ENCODE results near the gene RAP1GAP2. TPM values are rescaled to one million over a fixed set of nuclear protein-coding genes. Genes with fewer than 3 reads are reported as not detected.

Gene RAP1GAP2
- total RNA-seq, 1 experiment from 2014 or later: 72.8 TPM

GRCh38 chr17:2947588-2947950 is 151.3 kb downstream of the RAP1GAP2 start (continued):
- TF ChIP-seq ZBTB21 (CRISPR knock-in tag; IDR thresholded peaks at IDR 0.05; ENCODE audit: borderline replicate concordance): no peak
- TF ChIP-seq OVOL2 (CRISPR knock-in tag; IDR thresholded peaks at IDR 0.05; ENCODE audit: borderline replicate concordance): no peak
- TF ChIP-seq ARID4B (CRISPR knock-in tag; IDR thresholded peaks at IDR 0.05; ENCODE audit: borderline replicate concordance): no peak
- TF ChIP-seq, protein P1, sequence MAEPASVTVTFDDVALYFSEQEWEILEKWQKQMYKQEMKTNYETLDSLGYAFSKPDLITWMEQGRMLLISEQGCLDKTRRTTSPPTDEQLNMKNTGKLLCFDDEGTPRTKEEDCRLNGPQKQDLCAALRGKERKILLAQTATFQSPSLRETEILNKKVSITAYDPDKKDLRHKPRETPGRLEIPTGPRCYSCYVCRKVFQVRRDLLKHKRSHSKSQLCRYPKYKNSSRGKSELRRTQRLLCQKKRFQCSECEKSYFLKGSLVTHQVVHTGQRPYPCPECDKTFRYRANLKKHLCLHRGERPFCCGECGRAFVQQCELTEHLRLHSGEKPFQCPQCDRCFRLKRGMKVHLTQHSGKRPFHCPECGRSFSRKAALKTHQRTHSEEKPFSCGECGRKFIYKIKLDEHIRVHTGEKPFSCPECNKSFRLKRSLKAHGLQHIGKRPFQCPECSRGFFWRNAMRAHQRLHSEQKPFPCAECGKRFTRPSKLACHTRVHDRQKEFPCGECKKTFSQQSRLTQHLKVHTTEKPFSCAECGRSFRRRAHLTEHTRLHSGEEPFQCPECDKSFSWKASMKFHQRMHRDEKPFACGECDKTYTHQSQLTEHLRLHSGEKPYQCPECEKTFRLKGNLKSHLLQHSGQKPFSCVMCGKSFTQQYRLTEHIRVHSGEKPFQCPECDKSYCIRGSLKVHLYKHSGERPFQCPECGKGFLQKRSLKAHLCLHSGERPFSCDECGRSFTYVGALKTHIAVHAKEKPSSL (CRISPR knock-in tag; conservative IDR thresholded peaks at IDR 0.05): no peak
- TF ChIP-seq CREM (CRISPR knock-in tag; IDR thresholded peaks at IDR 0.05): no peak
- TF ChIP-seq, protein P2, sequence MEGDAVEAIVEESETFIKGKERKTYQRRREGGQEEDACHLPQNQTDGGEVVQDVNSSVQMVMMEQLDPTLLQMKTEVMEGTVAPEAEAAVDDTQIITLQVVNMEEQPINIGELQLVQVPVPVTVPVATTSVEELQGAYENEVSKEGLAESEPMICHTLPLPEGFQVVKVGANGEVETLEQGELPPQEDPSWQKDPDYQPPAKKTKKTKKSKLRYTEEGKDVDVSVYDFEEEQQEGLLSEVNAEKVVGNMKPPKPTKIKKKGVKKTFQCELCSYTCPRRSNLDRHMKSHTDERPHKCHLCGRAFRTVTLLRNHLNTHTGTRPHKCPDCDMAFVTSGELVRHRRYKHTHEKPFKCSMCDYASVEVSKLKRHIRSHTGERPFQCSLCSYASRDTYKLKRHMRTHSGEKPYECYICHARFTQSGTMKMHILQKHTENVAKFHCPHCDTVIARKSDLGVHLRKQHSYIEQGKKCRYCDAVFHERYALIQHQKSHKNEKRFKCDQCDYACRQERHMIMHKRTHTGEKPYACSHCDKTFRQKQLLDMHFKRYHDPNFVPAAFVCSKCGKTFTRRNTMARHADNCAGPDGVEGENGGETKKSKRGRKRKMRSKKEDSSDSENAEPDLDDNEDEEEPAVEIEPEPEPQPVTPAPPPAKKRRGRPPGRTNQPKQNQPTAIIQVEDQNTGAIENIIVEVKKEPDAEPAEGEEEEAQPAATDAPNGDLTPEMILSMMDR (IDR thresholded peaks at IDR 0.05): no peak
- TF ChIP-seq ZNF423 (CRISPR knock-in tag; IDR thresholded peaks at IDR 0.05): no peak
- TF ChIP-seq JUN (CRISPR knock-in tag; IDR thresholded peaks at IDR 0.05): no peak

DNA sequence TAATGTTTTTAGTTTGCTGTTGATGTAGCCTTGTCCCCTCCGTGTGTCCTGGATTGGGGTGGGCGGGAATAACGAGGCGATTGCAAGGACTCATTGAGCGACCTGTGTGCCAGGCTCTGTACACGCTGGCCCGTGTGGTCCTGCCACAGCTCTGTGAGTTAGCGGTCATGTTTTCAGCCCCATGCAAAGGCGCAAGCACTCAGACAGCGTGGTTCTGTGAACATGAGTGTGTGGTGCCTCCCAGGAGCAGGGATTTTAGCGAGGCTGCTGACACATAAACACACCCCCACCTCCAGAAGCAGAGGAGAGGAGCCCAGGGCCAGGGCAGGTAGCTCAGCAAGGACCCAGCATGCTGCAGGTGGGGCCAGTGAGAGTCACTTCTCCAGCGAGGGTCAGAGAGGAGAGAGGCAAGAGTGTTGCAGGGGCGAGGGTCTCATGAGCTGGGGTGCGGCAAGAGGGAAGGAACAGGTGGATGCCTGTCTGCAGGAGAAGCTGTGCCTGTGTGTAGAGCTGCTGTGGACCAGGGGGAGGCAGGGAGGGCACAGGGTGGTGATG is 151.8 kb downstream of the RAP1GAP2 start:
- no peaks in the 10 kb centered on the region for H3K9me3 Mint-ChIP-seq
- H3K27ac Mint-ChIP-seq: peak overlapping the region; percentile 80

More for the DNA sequence above, 151.8 kb downstream of the RAP1GAP2 start:
- ChIA-PET POLR2A (interaction anchor here (0.7 kb wide), 1 partner anchor 8 kb away, joined by 3 read pairs; no protein-coding TSS in a partner anchor), CTCF (interaction anchor here (0.9 kb wide), 1 partner anchor 18 kb away, joined by 3 read pairs; no protein-coding TSS in a partner anchor)
- no peak overlapping the region for H3K4me3 Mint-ChIP-seq
- H3K36me3 Mint-ChIP-seq: no peaks in the 10 kb centered on the region
- DNase-seq (ENCODE audit: low spot score): no peak
- no peaks in the 10 kb centered on the region for H3K27me3 Mint-ChIP-seq (ENCODE audit: low read depth)
- TF ChIP-seq ZNF121 (CRISPR knock-in tag; IDR thresholded peaks at IDR 0.05) (no peak), GABPB1 (CRISPR knock-in tag; IDR thresholded peaks at IDR 0.05) (no peak), SMAD4 (CRISPR knock-in tag; IDR thresholded peaks at IDR 0.05) (no peak), IRF2 (CRISPR knock-in tag; IDR thresholded peaks at IDR 0.05; ENCODE audit: borderline replicate concordance, low read depth) (no peak), MLX (CRISPR knock-in tag; IDR thresholded peaks at IDR 0.05) (no peak), ZNF219 (CRISPR knock-in tag; IDR thresholded peaks at IDR 0.05; ENCODE audit: borderline replicate concordance) (no peak)
- TF ChIP-seq, protein P3, sequence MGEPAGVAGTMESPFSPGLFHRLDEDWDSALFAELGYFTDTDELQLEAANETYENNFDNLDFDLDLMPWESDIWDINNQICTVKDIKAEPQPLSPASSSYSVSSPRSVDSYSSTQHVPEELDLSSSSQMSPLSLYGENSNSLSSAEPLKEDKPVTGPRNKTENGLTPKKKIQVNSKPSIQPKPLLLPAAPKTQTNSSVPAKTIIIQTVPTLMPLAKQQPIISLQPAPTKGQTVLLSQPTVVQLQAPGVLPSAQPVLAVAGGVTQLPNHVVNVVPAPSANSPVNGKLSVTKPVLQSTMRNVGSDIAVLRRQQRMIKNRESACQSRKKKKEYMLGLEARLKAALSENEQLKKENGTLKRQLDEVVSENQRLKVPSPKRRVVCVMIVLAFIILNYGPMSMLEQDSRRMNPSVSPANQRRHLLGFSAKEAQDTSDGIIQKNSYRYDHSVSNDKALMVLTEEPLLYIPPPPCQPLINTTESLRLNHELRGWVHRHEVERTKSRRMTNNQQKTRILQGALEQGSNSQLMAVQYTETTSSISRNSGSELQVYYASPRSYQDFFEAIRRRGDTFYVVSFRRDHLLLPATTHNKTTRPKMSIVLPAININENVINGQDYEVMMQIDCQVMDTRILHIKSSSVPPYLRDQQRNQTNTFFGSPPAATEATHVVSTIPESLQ (CRISPR knock-in tag; IDR thresholded peaks at IDR 0.05): no peak
- TF ChIP-seq, protein P1 (CRISPR knock-in tag; conservative IDR thresholded peaks at IDR 0.05): no peak
- TF ChIP-seq, protein P4, sequence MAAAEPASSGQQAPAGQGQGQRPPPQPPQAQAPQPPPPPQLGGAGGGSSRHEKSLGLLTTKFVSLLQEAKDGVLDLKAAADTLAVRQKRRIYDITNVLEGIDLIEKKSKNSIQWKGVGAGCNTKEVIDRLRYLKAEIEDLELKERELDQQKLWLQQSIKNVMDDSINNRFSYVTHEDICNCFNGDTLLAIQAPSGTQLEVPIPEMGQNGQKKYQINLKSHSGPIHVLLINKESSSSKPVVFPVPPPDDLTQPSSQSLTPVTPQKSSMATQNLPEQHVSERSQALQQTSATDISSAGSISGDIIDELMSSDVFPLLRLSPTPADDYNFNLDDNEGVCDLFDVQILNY (CRISPR knock-in tag; IDR thresholded peaks at IDR 0.05): no peak
- ATAC-seq: peak; percentile 18; the same call in 1 of the 2 replicates
- peaks cover 2% of the 10 kb centered on the region; the same call in 1 of the 2 replicates for H3K4me1 Mint-ChIP-seq
